ENCODE data around the gene DUS4L. TPM values are rescaled to one million over a fixed set of nuclear protein-coding genes. Genes with fewer than 3 reads are reported as not detected.

Gene DUS4L
- total RNA-seq, 2 experiments from 2014 or later: 14.9 to 23.0 TPM

DNA sequence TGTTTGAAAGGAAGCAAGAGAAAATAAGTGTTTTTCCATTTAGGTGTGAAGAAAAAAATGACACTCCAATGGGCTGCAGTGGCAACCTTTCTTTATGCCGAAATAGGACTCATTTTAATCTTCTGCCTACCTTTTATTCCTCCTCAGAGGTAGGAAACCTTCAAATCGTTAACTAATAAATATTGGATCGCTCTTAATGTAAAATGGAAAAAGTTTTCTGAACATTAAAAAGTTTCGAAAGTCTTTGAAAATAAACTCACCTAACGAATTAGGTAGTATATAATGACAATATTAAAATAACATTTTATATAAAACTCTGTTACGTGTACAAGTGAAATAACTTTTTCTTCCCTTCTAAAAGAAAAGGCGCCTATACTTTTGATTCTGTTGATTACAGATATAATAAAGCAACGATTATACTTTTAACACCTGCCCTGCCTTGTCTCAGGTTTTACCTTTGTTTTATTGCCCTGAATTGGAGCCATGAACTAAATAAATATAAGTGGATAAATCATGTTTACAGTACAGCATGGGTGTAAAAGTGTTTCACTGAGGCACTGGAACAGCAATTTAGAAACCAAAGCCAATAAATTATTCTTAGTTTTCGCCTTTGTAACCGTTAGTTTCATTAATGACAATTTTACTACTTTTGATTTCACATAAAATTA is 17.1 kb downstream of the DUS4L start:
- Histone ChIP-seq H3K27ac (ENCODE audit: low read depth, low read length, poor library complexity, severe bottlenecking) (peak overlapping the region; percentile 45), H3K9me2 (ENCODE audit: insufficient read depth, low read length) (no peaks in the 10 kb centered on the region), H3K4me1 (ENCODE audit: insufficient read depth, low read length, poor library complexity, severe bottlenecking) (peaks cover 18% of the 10 kb centered on the region), H4K20me1 (ENCODE audit: insufficient read depth, low read length) (no peaks in the 10 kb centered on the region), H2AFZ (ENCODE audit: low read length) (peak overlapping the region; percentile 91), H3K9me3 (ENCODE audit: low read length) (no peaks in the 10 kb centered on the region), H3K4me3 (ENCODE audit: low read depth, low read length, poor library complexity, severe bottlenecking) (peak overlapping the region; percentile 85), H3K4me2 (ENCODE audit: low read length) (peak overlapping the region; percentile 92), H3K79me2 (ENCODE audit: insufficient read depth, low read depth, low read length) (peaks cover 13% of the 10 kb centered on the region), H3K36me3 (ENCODE audit: insufficient read depth, low read length) (peaks cover 38% of the 10 kb centered on the region)
- TF ChIP-seq, protein P1, sequence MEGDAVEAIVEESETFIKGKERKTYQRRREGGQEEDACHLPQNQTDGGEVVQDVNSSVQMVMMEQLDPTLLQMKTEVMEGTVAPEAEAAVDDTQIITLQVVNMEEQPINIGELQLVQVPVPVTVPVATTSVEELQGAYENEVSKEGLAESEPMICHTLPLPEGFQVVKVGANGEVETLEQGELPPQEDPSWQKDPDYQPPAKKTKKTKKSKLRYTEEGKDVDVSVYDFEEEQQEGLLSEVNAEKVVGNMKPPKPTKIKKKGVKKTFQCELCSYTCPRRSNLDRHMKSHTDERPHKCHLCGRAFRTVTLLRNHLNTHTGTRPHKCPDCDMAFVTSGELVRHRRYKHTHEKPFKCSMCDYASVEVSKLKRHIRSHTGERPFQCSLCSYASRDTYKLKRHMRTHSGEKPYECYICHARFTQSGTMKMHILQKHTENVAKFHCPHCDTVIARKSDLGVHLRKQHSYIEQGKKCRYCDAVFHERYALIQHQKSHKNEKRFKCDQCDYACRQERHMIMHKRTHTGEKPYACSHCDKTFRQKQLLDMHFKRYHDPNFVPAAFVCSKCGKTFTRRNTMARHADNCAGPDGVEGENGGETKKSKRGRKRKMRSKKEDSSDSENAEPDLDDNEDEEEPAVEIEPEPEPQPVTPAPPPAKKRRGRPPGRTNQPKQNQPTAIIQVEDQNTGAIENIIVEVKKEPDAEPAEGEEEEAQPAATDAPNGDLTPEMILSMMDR (conservative IDR thresholded peaks at IDR 0.05; ENCODE audit: low read length): no peak; the same call in 1 of the 2 replicates
- TF ChIP-seq EZH2phosphoT487 (IDR thresholded peaks at IDR 0.05; ENCODE audit: borderline replicate concordance, low read depth, low read length): no peak
- ChIA-PET CTCF (ENCODE audit: unreplicated experiment) (no interaction called here), POLR2A (interaction anchor here (1.1 kb wide), 1 partner anchor 16 kb away, joined by 3 read pairs; no protein-coding TSS in a partner anchor)
- DNase-seq (ENCODE audit: low spot score): no peak
- TSS peak; percentile 65 for BruUV-seq (replicated peaks)
- intact Hi-C loops (cut with micrococcal nuclease; ENCODE audit: unreplicated experiment): loop anchor here (1.0 to 10.0 kb wide), 4 partner anchors 18 to 294 kb away; partner anchors contain the start of genes COG5 and DUS4L

DNA sequence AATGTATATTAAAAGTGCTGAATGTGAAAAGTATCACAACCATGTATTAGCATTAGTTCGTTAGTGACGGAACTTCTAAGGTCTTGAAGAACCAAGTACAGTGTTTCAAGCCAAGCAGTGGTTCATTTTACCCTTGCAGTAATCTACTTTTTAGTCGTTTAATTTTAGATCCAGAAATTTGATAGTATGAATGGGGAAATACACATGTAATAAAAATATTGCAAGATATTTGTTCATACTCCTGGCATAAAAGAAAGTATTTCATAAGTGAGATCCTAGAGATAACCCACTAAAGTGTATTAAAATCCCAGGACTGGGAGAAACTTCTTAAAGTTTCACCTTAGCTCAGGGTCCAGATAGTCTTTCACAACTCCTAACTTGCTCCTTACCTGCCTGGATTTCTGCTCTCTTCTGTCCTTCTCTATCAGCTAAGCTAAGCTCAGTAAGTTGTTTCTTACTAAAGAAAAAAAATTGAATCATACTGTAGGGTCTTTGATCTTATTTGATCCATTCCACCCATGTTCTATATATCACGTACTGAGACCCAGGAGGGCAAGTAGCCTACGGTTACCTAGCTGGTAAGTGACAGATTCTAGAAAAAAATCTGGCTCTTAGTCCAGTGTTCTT is 17.7 kb downstream of the DUS4L start:
- ChIA-PET POLR2A (interaction anchor here (1.1 to 2.0 kb wide), 3 partner anchors 9 to 24 kb away, joined by 3 to 6 read pairs (median 3); no protein-coding TSS in a partner anchor), CTCF (ENCODE audit: unreplicated experiment) (no interaction called here)
- no TSS peak for BruUV-seq (replicated peaks)
- Histone ChIP-seq H3K9me2 (ENCODE audit: insufficient read depth, low read length) (no peaks in the 10 kb centered on the region), H2AFZ (ENCODE audit: low read length) (no peak overlapping the region; the same call in 1 of the 2 replicates), H4K20me1 (ENCODE audit: insufficient read depth, low read length) (no peaks in the 10 kb centered on the region), H3K4me2 (ENCODE audit: low read length) (peak overlapping the region; percentile 92), H3K27ac (ENCODE audit: low read depth, low read length, poor library complexity, severe bottlenecking) (no peak overlapping the region), H3K4me1 (ENCODE audit: insufficient read depth, low read length, poor library complexity, severe bottlenecking) (peaks cover 18% of the 10 kb centered on the region), H3K36me3 (ENCODE audit: insufficient read depth, low read length) (peaks cover 36% of the 10 kb centered on the region), H3K4me3 (ENCODE audit: low read depth, low read length, poor library complexity, severe bottlenecking) (peak overlapping the region; percentile 85), H3K79me2 (ENCODE audit: insufficient read depth, low read depth, low read length) (peaks cover 13% of the 10 kb centered on the region), H3K9me3 (ENCODE audit: low read length) (no peaks in the 10 kb centered on the region)
- no peak for DNase-seq (ENCODE audit: low spot score)
- intact Hi-C loops (cut with micrococcal nuclease; ENCODE audit: unreplicated experiment): loop anchor here (5.0 to 10.0 kb wide), 2 partner anchors 146 to 293 kb away; no protein-coding TSS in a partner anchor
- TF ChIP-seq EZH2phosphoT487 (IDR thresholded peaks at IDR 0.05; ENCODE audit: borderline replicate concordance, low read depth, low read length): no peak
- TF ChIP-seq, protein P1 (conservative IDR thresholded peaks at IDR 0.05; ENCODE audit: low read length): no peak
